Measurements from ENCODE around the gene CD300E. TPM values are rescaled to one million over a fixed set of nuclear protein-coding genes. Genes with fewer than 3 reads are reported as not detected.

The CD300E gene
- total and polyA plus RNA-seq, 2 donors (not counting 3 experiments of a cell fraction or from before 2014, with no cell fraction given): not detected

DNA sequence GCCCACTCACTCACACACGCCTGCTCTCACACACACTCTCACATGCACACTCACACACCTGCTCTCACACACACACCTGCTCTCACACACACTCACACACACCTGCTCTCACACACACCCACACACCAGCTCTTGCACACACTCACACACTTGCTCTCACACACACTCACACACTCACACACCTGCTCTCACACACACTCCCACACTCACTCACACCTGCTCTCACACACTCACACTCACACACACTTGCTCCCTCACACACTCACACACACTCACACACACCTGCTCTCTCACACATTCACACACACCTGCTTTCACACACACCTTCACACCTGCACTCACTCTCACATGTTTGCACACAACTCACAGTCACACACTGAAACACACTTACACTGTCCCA, 60.2 kb downstream of the CD300E start:
- Histone ChIP-seq H3K4me1 (ENCODE audit: control insufficient read depth, extremely low read depth, insufficient read depth, low read length) (no peaks in the 10 kb centered on the region), H3K27me3 (ENCODE audit: control insufficient read depth in 2 of 2, insufficient read depth in 2 of 2, low read length in 2 of 2) (no peaks in the 10 kb centered on the region), H2AFZ (ENCODE audit: low read depth, low read length) (no peak overlapping the region), H3K4me3 (replicated peaks in 1 of 3; ENCODE audit: insufficient read depth in 1 of 3, low read depth in 1 of 3, low read length in 3 of 3) (no peak overlapping the region), H3K9me3 (replicated peaks; ENCODE audit: control insufficient read depth, insufficient read depth, low read length) (no peaks in the 10 kb centered on the region), H3K9ac (replicated peaks; ENCODE audit: extremely low read depth, insufficient read depth, low read length) (no peak overlapping the region), H3K27ac (ENCODE audit: insufficient read depth, low read depth, low read length) (no peak overlapping the region), H3K9me1 (replicated peaks; ENCODE audit: control insufficient read depth, extremely low read depth, insufficient read depth, low read length) (no peaks in the 10 kb centered on the region), H4K20me1 (replicated peaks; ENCODE audit: control insufficient read depth, extremely low read depth, insufficient read depth, low read length) (no peaks in the 10 kb centered on the region), H3K79me2 (ENCODE audit: control insufficient read depth, insufficient read depth, low read length) (no peaks in the 10 kb centered on the region), H3K36me3 (ENCODE audit: control insufficient read depth in 2 of 2, extremely low read depth in 1 of 2, insufficient read depth in 2 of 2, low read length in 2 of 2) (no peaks in the 10 kb centered on the region), H3K4me2 (ENCODE audit: insufficient read depth, low read length) (no peak overlapping the region)
- no TSS peak for BruUV-seq (replicated peaks)
- DNase-seq (ENCODE audit: low read depth, low spot score) (no peak), FAIRE-seq (no peak)
- TF ChIP-seq MYC (IDR thresholded peaks at IDR 0.05; ENCODE audit: low read depth, low read length) (no peak), JUN (IDR thresholded peaks at IDR 0.05; ENCODE audit: borderline replicate concordance, insufficient read depth, insufficient read length, low read depth) (no peak), POLR2A (IDR thresholded peaks at IDR 0.05; ENCODE audit: low read depth, low read length) (no peak), EZH2 (IDR thresholded peaks at IDR 0.05; ENCODE audit: borderline replicate concordance, low read depth, low read length, severe bottlenecking) (no peak), POLR2AphosphoS5 (IDR thresholded peaks at IDR 0.05; ENCODE audit: insufficient read depth, low read depth, low read length) (no peak), FOS (IDR thresholded peaks at IDR 0.05; ENCODE audit: borderline replicate concordance, insufficient read depth, low read length) (no peak), GATA2 (IDR thresholded peaks at IDR 0.05; ENCODE audit: insufficient read depth, insufficient read length, low read depth, low read length) (no peak)
- TF ChIP-seq, protein P1, sequence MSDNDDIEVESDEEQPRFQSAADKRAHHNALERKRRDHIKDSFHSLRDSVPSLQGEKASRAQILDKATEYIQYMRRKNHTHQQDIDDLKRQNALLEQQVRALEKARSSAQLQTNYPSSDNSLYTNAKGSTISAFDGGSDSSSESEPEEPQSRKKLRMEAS (IDR thresholded peaks at IDR 0.05; ENCODE audit: insufficient read depth, insufficient read length): no peak
- TF ChIP-seq, protein P2, sequence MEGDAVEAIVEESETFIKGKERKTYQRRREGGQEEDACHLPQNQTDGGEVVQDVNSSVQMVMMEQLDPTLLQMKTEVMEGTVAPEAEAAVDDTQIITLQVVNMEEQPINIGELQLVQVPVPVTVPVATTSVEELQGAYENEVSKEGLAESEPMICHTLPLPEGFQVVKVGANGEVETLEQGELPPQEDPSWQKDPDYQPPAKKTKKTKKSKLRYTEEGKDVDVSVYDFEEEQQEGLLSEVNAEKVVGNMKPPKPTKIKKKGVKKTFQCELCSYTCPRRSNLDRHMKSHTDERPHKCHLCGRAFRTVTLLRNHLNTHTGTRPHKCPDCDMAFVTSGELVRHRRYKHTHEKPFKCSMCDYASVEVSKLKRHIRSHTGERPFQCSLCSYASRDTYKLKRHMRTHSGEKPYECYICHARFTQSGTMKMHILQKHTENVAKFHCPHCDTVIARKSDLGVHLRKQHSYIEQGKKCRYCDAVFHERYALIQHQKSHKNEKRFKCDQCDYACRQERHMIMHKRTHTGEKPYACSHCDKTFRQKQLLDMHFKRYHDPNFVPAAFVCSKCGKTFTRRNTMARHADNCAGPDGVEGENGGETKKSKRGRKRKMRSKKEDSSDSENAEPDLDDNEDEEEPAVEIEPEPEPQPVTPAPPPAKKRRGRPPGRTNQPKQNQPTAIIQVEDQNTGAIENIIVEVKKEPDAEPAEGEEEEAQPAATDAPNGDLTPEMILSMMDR (IDR thresholded peaks at IDR 0.05; ENCODE audit: extremely low read depth in 1 of 2, insufficient read depth in 1 of 2, low read depth in 1 of 2, low read length in 2 of 2): no peak
- dilution Hi-C loops (cut with MboI; ENCODE audit: extremely low pct_ligation_motif_present, low sequenced_read_pairs) (no loop called here), intact Hi-C loops (cut with micrococcal nuclease) (no loop called here)
- ChIA-PET POLR2A (no interaction called here), CTCF (no interaction called here)

Measured in endothelial cell of umbilical vein (primary cell).